Liver (tissue), 9 donors: ENCODE measurements around the gene PPP1R3G. TPM values are rescaled to one million over a fixed set of nuclear protein-coding genes. Genes with fewer than 3 reads are reported as not detected.

ENCODE experiments used
- DNase-seq: peaks from one replicate; pipeline ENCODE4 v3.0.0-alpha.2; 2017; ENCODE audit warnings: low spot score
- H3K27ac ChIP-seq, 2 donors: one replicate each; pipeline ENCODE4 v1.7.0; 2013; ENCODE audit warnings: inconsistent platforms in 2 of 2, low read length in 2 of 2, control low read depth in 1 of 2, low read depth in 1 of 2, mild to moderate bottlenecking in 1 of 2
- H3K27me3 ChIP-seq, 4 donors: one replicate each; pipeline versions ENCODE4 v1.6.1 to v1.7.0; 2013; ENCODE audit warnings: low read length in 3 of 4, inconsistent platforms in 1 of 4, mild to moderate bottlenecking in 1 of 4, moderate library complexity in 1 of 4; ENCODE audit not compliant: control insufficient read depth in 4 of 4, insufficient read depth in 4 of 4
- H3K36me3 ChIP-seq, 4 donors: one replicate each; pipeline versions ENCODE4 v1.6.1 to v1.7.0; 2013; ENCODE audit warnings: low read length in 3 of 4, mild to moderate bottlenecking in 3 of 4, low read depth in 1 of 4, moderate library complexity in 1 of 4; ENCODE audit not compliant: control insufficient read depth in 4 of 4, insufficient read depth in 3 of 4
- H3K4me1 ChIP-seq, 4 donors: one replicate each; pipeline versions ENCODE4 v1.6.1 to v1.7.0; 2013; ENCODE audit warnings: low read length in 3 of 4, mild to moderate bottlenecking in 3 of 4, moderate library complexity in 1 of 4; ENCODE audit not compliant: control insufficient read depth in 4 of 4, insufficient read depth in 4 of 4
- H3K4me3 ChIP-seq, 3 donors: one replicate each; pipeline versions ENCODE4 v1.6.1 to v1.7.0; 2013; ENCODE audit warnings: low read length in 3 of 3, control low read depth in 1 of 3, low read depth in 1 of 3, mild to moderate bottlenecking in 1 of 3
- H3K9ac ChIP-seq, 2 donors: one replicate each; pipeline ENCODE4 v1.7.0; 2013; ENCODE audit warnings: low read length in 2 of 2, mild to moderate bottlenecking in 2 of 2, moderate library complexity in 2 of 2, control low read depth in 1 of 2, low read depth in 1 of 2
- H3K9me3 ChIP-seq, 4 donors: one replicate each; pipeline versions ENCODE4 v1.6.1 to v1.7.0; 2013; ENCODE audit warnings: low read length in 3 of 4; ENCODE audit not compliant: control insufficient read depth in 4 of 4
- CTCF ChIP-seq: fragments of 150-350 bp; IDR thresholded peaks from 2 replicates; pipeline ENCODE4 v1.5.1; 2017; ENCODE audit warnings: improper control_type of control experiment, low read depth, low read length; ENCODE audit not compliant: missing input control
- EGR1 ChIP-seq, 2 donors: IDR thresholded peaks; 2 replicates each; pipeline ENCODE4 v1.6.1; 2016 to 2018; ENCODE audit warnings: antibody characterized with exemption in 2 of 2, low read depth in 2 of 2
- FOXA1 ChIP-seq: IDR thresholded peaks from 2 replicates; pipeline ENCODE4 v1.6.1; 2016; ENCODE audit warnings: antibody characterized with exemption
- FOXA2 ChIP-seq: IDR thresholded peaks from 2 replicates; pipeline ENCODE4 v1.6.1; 2016; ENCODE audit warnings: antibody characterized with exemption
- GABPA ChIP-seq, 2 donors: IDR thresholded peaks in 1 of 2; conservative IDR thresholded peaks in 1 of 2; 2 replicates each; pipeline ENCODE4 v1.6.1; 2016; ENCODE audit warnings: antibody characterized with exemption in 2 of 2, mild to moderate bottlenecking in 1 of 2, moderate library complexity in 1 of 2
- HNF4A ChIP-seq, 2 donors: conservative IDR thresholded peaks; 2 replicates each; pipeline ENCODE4 v1.6.1; 2016; ENCODE audit warnings: antibody characterized with exemption in 2 of 2, mild to moderate bottlenecking in 2 of 2
- HNF4G ChIP-seq: IDR thresholded peaks from 2 replicates; pipeline ENCODE4 v1.6.1; 2016; ENCODE audit warnings: antibody characterized with exemption
- JUND ChIP-seq, 2 donors: IDR thresholded peaks; 2 replicates each; pipeline ENCODE4 v1.6.1; 2016; ENCODE audit warnings: antibody characterized with exemption in 2 of 2
- MAX ChIP-seq: IDR thresholded peaks from 2 replicates; pipeline ENCODE4 v1.6.1; 2016; ENCODE audit warnings: antibody characterized with exemption
- NR2F2 ChIP-seq: IDR thresholded peaks from 2 replicates; pipeline ENCODE4 v1.6.1; 2016; ENCODE audit warnings: antibody characterized with exemption
- RAD21 ChIP-seq, 2 donors: IDR thresholded peaks; 2 replicates each; pipeline ENCODE4 v1.6.1; 2016; ENCODE audit warnings: antibody characterized with exemption in 2 of 2, mild to moderate bottlenecking in 2 of 2
- REST ChIP-seq: IDR thresholded peaks from 2 replicates; pipeline ENCODE4 v1.6.1; 2016; ENCODE audit warnings: antibody characterized with exemption, mild to moderate bottlenecking
- RXRA ChIP-seq, 2 donors: IDR thresholded peaks; 2 replicates each; pipeline ENCODE4 v1.6.1; 2017 to 2018; ENCODE audit warnings: antibody characterized with exemption in 2 of 2, mild to moderate bottlenecking in 1 of 2
- SP1 ChIP-seq: IDR thresholded peaks from 2 replicates; pipeline ENCODE4 v1.6.1; 2018; ENCODE audit warnings: antibody characterized with exemption, mild to moderate bottlenecking
- TAF1 ChIP-seq: conservative IDR thresholded peaks from 2 replicates; pipeline ENCODE4 v1.6.1; 2016; ENCODE audit warnings: antibody characterized with exemption, mild to moderate bottlenecking
- YY1 ChIP-seq: IDR thresholded peaks from 2 replicates; pipeline ENCODE4 v1.6.1; 2016; ENCODE audit warnings: antibody characterized with exemption, mild to moderate bottlenecking
- ZBTB33 ChIP-seq: IDR thresholded peaks from 2 replicates; pipeline ENCODE4 v1.6.1; 2016; ENCODE audit warnings: antibody characterized with exemption
- WGBS: extraction: QIAGEN DNeasy Blood & Tissue Kit; methylation state at CpG from one replicate; pipeline ENCODE4 v1.1.7; 2013; 5-methylcytosine and 5-hydroxymethylcytosine counted together
- polyA plus RNA-seq, 2 donors: library from polyadenylated mRNA; stranded (reverse) in 1 of 2; unstranded in 1 of 2; fragments of 200-250 nt in 1 of 2; fragments of >200 nt in 1 of 2; fragmentation: Nextera tagmentation in 1 of 2; extraction: Ambion mirVana in 1 of 2; gene quantifications; one replicate each; pipeline versions ENCODE4 v1.2.1 to v1.2.3, GENCODE V29; 2013 to 2015
- total RNA-seq, 2 donors: library from RNA; depleted of rRNA; stranded (reverse); fragments of >200 nt; gene quantifications; one replicate each; pipeline ENCODE4 v1.2.3, GENCODE V29; 2014
- donor health status: healthy.
- donor health status: healthy.
- donor health status: healthy.
- donor health status: healthy.
- donor health status: healthy.

Gene PPP1R3G
- total and polyA plus RNA-seq, 4 donors = 0.25 to 3.0 (median 0.47) TPM

DNA sequence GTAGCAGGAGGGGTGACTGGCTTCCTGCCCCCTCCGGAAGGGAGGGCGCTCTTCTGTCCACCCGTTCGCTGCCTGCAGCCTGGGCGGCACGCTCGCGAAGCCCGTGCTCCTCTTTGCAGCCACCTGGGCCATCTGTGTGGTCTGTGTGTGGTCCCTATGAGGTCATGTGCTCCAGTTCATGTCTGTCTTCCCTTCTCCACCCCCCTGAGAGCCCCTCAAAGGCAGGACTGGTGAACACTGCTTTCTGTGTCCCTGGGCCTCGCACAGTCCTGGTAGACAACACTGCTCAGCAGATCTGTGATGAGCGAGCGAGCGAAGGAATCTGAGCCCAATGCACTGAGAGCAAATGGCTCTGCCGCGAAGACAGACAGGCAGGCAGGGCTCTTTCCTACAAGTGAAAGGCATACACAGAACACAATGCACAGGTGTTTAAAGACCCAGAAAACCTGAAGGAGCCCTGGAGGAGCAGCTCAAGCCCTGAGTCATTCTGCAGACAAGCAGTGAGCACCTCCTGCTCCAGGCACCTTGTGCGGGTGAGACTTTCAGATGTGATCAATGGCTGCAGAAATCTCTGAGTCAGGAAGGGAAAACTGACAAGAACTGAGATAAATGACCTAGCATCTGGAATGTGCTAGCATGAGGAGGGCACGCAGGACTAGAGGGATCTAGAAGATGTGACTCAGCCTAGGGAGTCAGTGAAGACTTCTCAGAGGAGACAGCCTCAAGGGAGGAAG is 27.1 kb downstream of the PPP1R3G start:
- TF ChIP-seq FOXA2 = no peak
- TF ChIP-seq EGR1 (IDR thresholded peaks at IDR 0.05; ENCODE audit: low read depth in 2 of 2) = no peak
- no peak for TF ChIP-seq FOXA1
- Histone ChIP-seq H3K36me3 (no peaks in the 10 kb centered on the region), H3K4me3 (no peak overlapping the region), H3K27ac (no peak overlapping the region), H3K4me1 (peaks cover 0 to 4% (median 0%) of the 10 kb centered on the region in 4 donors), H3K27me3 (no peaks in the 10 kb centered on the region), H3K9me3 (no peaks in the 10 kb centered on the region), H3K9ac (no peak overlapping the region)
- WGBS = 80% methylated on average over 17 of the region's 17 CpGs
- no peak for DNase-seq

DNA sequence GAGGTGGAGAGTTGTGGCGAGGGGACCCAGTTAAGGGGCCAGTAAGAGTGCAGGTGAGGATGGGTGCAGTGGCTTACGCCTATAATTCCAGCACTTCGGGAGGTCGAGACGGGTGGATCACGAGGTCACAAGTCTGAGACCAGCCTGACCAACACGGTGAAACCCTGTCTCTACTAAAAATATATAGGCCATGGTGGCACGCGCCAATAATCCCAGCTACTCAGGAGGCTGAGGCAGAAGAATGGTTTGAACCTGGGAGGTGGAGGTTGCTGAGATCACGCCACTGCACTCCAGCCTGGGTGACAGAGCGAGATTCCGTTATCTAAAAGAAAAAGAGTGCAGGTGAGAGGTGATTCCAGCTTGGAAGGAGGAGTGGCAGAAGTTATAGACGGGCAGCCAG is 28.0 kb downstream of the PPP1R3G start:
- TF ChIP-seq YY1 (no peak), HNF4G (no peak), HNF4A (conservative IDR thresholded peaks at IDR 0.05) (no peak), FOXA2 (no peak), ZBTB33 (no peak), FOXA1 (no peak)
- H3K27me3 ChIP-seq = no peaks in the 10 kb centered on the region
- H3K9ac ChIP-seq = no peak overlapping the region
- no peaks in the 10 kb centered on the region for H3K36me3 ChIP-seq
- no peaks in the 10 kb centered on the region for H3K9me3 ChIP-seq
- H3K27ac ChIP-seq = no peak overlapping the region
- H3K4me3 ChIP-seq = no peak overlapping the region
- 99% methylated on average over 13 of the region's 13 CpGs for WGBS
- peaks cover 0 to 4% (median under 1%) of the 10 kb centered on the region in 4 donors for H3K4me1 ChIP-seq
- DNase-seq = no peak

DNA sequence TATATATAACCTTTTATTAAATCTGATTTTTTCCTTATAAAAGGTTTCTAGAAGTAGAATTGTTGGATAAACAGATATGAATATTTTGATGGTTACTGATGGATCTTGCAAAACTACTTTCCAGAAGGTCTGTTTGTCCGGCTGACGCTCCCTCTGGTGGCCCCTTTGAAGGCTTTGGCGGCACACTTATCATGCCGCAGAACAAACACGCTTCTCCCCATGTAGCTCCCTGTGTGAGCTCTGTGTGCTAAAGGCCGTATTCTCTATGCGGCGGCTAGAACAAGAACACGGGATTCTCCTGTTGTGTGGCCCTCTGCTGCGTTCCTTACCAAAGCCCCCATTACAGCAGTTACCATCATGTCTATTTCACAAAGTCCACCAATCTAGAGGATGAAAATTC is 30.0 kb downstream of the PPP1R3G start:
- peak; percentile 47 for DNase-seq
- no peaks in the 10 kb centered on the region for H3K9me3 ChIP-seq
- peaks cover 5 to 18% (median 7%) of the 10 kb centered on the region in 4 donors for H3K4me1 ChIP-seq
- no peak overlapping the region for H3K4me3 ChIP-seq
- no peak overlapping the region for H3K27ac ChIP-seq
- no peaks in the 10 kb centered on the region for H3K36me3 ChIP-seq
- H3K27me3 ChIP-seq = no peaks in the 10 kb centered on the region
- peak overlapping the region in 1 of 2 donors; percentile 10 for H3K9ac ChIP-seq
- WGBS = 41% methylated on average over 10 of the region's 10 CpGs
- TF ChIP-seq YY1 (peak; percentile 44), NR2F2 (no peak), HNF4A (conservative IDR thresholded peaks at IDR 0.05) (peak; percentile 30 to 51), RAD21 (IDR thresholded peaks at IDR 0.05) (peak; percentile 83 to 89), CTCF (peak; percentile 62), ZBTB33 (no peak), REST (no peak), RXRA (IDR thresholded peaks at IDR 0.05) (peak; percentile 53 to 70), GABPA (IDR thresholded peaks at IDR 0.05 in 1 of 2, conservative IDR thresholded peaks at IDR 0.05 in 1 of 2) (no peak), SP1 (peak; percentile 82), TAF1 (no peak), FOXA1 (no peak), JUND (IDR thresholded peaks at IDR 0.05) (no peak), EGR1 (IDR thresholded peaks at IDR 0.05; ENCODE audit: low read depth in 2 of 2) (no peak), HNF4G (no peak), MAX (no peak)
